Measurements from ENCODE around the gene CYP11A1.

The CYP11A1 gene

GRCh38 chr15:74343797-74344127 lies 23.7 kb downstream of the CYP11A1 start:
- DNase-seq: no peak

DNA sequence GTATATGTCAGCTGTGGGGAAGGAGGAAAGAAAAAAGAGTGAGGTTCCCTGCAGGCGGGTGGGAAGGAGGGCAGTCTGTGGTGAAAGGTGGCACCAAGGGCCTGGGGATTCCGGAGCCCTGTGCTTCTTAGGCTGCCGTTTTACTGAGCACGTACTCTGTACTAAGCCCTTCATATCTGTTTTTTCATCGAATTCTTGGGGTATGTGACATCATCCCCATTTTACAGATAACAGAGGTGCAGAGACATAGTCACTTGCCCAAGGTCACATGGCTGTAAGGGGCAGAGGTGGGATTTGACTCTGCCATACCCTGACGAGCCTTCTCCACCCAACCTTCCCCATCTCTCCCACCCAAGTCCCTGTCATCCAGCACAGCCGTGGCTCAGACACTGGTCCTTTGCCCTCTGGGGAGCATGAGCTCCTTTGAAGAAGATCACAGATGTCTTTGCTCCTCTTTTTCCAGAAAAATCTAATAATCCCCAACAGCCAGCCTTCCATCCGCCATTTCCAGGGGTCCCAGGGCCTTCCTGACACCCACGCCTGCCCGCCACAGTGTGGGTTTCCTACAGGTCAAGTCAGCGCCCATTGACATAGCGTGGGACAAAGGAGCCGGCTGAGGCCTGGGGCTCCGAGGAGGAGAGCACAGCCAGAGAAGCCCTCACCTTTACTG lies 24.2 kb downstream of the CYP11A1 start:
- DNase-seq: no peak

DNA sequence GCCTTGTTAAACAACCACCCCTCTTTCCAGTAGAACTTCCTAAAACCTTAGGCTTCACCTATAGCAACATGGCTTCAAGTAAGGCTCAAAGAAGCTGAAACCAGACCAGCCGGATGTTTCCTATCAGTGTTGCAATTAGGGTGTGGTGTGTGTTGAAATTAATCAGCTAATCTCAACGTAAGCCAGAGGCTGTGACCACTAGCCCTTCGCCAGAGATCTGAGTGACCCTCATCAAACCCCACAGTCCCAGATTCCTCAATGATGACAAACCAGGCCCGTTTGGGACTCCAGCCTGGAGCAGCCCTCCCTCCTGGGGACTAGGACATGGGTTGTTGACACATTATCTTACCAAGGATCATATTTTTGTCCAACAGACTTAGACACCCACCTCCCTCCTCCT lies 27.3 kb downstream of the CYP11A1 start:
- no peak for DNase-seq

- no peak for DNase-seq
Observed at GRCh38 chr15:74339371-74339770, 28.1 kb downstream of the CYP11A1 start.

GRCh38 chr15:74338676-74339075 lies 28.8 kb downstream of the CYP11A1 start:
- DNase-seq: no peak

DNA sequence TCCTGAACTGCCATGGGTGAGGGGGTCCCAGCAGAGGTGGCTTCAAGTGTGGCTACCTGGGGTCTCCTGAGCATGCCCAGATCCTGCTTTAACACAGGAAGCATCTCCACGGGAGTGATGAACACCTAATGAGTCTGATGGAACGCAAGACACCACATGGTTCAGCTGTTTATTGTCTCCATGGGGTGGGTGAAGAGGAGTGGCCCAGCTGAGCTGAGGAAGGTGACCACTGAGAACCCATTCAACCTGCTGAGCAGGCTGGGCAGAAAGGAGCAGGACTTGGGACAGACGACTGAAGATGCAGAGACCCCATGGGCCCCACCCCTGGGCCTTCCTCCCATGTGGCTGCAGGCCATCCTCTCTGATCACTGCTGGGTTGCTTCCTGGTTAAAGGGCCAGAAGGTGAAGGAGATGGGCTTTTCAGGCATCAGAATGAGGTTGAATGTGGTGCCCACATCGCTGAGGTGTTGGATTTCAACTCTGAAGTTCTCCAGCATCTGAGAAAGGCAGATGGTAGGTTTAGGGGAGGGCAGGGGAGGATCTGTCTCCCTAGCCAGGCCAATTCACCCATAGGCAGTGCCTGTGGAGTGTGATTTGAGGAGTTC lies 29.7 kb downstream of the CYP11A1 start:
- DNase-seq: no peak

- DNase-seq: no peak
Observed at GRCh38 chr15:74337146-74337545, 30.3 kb downstream of the CYP11A1 start.

DNA sequence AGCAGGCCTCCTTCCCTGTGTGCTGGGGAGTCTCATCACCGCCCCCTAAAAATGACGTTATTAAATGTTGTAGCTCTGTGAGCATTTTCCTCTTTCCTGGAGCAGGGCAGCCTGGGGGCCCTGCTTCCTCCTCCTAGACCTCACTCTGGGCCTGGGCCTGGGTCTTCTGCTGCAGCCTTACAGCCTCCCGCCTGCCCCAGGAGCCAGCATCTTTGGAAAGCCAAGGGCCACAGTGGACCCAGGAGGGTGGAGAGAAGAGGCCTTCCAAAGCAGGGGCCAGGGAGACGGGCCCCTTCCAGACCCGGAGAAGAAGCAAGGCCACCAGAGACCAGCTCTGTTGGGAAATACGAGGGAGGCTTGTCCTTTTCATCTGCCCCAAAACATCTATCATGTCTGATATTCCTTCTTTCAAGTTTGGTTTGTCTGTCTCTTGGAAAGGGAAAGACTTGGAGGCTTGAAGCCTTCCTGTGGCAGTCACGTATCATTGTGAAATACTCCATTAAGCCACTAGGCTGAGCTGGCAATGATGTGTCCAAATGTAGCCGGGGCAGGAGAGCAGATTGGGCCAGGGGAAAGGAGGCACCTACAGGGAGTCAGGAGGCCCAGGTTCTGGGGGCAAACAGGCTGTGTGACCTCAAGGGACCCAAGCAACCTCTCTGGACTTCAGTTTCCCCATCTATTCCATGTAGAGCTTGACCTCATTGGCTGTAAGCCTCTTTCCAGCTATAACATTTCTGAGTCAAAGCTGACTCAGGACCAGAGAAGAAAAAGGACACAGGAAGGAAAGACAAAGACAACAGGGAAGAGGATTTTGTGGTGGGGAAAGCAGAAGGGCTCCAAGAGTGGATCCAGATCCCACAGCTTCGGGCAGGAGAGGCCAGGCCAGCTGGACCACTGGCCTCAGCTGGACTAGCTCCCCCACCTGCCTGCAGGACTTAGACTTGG lies 31.1 kb downstream of the CYP11A1 start:
- no peak for DNase-seq

DNA sequence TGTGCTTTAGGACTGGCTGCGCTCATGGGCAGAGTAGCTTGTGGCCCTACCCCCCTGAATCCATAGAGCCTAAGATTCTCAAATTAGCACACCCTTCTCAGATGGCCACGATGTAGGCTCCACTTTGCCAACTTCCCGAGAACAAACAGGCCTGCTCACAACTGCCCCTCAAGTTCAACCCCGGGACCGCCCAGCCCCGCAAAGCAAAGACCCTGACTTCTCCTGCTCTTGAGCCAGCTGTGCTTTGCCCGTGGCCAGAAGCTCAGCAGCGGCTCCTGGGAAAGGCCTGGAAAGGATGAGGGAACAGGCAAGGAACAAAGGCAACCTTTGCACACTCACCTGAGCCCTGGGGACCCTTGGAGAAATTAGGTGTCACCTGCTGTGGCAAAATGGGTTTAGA lies 32.0 kb downstream of the CYP11A1 start:
- DNase-seq: no peak

GRCh38 chr15:74334127-74334526 lies 33.3 kb downstream of the CYP11A1 start:
- no peak for DNase-seq

- DNase-seq: no peak
Observed at GRCh38 chr15:74333662-74334061, 33.8 kb downstream of the CYP11A1 start.

DNA sequence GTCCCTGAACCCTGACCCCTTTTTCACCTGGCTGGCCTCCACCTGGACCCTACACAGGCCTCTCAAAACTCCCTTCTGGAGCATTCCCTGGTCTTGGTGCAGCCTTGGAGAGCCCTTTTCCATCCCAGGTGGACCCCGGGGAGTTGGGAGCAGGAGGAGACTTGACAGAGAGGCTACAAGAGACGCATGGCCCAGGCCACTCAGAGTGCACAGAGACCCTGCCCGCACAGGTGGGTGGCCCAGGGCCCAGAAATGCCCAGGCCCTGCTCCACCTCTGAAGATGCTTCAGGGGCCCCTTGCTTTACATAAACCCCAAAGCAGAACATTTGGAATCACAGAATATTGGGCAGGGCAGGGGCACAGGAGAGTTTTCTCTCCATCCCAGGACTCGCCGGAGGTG lies 34.4 kb downstream of the CYP11A1 start:
- no peak for DNase-seq

DNA sequence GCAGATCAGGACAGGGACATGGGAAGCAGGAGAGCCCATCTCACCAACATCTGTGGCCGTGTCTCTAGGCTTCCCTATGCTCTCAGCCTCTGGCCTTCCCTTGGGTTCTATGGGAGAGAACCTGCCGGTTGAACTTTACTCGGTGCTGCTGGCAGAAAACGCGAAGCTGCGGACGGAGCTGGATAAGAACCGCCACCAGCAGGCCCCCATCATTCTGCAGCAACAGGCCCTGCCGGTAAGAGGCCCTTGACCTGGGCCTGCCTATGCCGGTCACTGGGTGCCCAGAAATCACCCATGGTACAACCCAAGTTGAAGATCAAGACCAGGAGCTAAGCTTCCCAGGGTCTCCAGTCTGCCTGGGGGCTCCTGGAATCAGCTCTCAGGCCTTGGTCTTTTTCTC lies 34.8 kb downstream of the CYP11A1 start:
- DNase-seq: no peak

GRCh38 chr15:74332011-74332410 lies 35.4 kb downstream of the CYP11A1 start:
- DNase-seq: no peak

DNA sequence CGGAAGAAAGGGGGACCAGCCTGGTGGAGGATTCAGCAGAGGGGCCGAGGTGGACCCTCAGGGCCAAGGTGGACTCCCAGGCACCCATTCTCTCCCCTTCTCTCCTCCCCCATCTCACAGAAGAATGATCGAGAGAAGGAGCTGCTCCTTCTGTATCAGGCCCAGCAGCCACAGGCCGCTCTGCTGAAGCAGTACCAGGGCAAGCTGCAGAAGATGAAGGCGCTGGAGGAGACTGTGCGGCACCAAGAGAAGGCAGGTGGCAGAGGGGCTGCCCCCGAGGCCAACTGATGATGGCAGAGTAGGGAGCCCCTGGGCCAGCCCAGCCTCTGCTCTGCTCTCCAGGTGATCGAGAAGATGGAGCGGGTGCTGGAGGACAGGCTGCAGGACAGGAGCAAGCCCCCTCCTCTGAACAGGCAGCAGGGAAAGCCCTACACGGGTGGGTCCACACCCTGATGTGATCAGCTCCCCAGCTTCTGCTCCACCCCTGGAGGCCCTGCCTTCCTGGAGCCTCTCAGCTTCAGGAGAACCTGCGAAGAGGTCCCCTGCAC lies 36.5 kb downstream of the CYP11A1 start:
- DNase-seq: no peak

DNA sequence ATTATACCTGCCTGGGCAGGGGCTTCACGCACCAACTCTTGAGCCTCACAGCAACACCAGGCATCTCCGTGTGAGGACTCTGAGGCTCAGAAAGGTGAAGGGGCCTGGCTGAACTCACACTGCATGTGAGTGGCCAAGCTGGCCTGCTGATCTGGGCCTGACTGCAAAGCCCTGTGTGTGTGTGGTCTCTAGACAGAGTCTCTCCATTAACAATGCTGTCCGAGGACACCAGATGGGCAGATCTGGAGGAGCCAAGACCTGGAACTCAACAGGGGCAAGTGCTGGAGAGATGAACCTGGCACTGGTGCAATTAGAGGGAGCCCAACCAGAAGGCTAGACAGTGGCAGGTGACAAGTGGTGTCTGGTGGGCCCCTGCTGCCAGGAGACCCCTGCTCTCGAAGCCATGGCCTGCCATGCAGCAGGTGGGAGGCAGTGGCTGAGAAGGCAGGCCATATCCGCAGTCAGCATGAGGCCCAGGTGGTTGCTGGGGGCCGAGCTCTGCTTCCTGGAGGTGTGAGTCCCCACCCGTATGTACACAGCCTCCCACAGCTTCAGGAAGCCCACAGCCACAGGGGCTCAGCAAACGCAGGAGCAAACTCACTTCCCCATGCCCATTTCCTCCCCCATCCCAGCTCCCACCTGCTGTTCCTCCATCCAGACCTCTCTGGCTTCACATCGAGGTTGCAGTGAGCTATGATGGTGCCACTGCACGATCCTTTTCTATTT lies 39.0 kb downstream of the CYP11A1 start:
- DNase-seq: no peak

DNA sequence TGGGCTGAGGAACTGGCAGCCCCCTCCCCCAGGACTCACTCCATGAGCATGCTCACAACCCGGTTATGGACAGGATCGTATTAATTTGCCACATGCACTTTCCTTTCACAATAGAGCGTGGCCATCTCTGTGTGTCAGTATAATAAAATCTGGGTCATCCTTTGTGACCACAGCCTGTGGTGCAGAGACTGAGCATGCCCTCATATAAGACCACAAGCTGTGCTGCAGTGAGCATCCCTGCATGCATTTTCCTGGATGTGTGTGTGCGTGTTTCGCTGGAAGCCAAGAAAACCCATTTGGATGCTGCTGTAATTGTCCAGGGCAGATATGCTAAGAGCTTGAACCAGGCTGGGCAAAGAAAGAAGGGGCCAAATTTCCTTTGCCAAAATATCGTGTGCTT lies 39.7 kb downstream of the CYP11A1 start:
- no peak for DNase-seq

DNA sequence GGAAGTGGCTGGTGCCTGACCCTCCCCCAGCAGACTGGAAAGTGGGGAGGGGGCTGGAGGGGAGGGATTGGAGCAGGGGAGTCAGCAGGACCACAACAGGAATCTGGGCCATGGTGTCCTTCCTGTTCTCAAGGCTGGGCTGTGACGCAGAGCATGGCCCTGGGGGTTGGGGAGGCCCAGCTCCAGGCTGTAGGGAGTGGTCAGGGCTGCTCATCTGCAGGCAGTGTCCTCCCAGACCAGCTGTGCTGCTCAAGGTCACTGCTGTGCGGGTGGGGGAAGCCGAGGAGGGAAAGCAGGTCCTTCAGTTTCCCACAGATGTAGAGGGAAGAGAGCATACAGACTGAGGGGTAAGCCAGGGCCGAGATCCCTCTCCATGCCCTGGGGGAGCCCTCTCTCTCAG lies 40.7 kb downstream of the CYP11A1 start:
- DNase-seq: no peak

DNA sequence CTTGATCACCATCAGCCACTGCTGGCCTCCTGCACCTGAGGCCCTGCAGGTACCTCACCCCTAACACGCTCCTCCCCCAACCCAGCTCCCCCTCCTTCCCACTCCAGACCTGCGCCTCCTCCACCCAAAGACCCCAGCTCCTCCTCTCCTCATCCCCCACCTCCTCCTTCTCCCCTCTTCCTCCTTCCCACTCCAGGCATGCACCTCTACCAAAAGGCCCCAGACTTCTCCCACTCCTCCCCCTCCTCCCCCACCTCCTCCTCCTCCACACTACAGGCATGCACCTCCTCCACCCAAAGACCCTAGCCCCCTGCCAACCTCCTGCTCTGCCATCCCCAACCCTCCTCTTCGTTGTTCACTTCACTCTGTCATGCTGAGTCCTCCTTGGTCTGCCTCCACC lies 42.7 kb downstream of the CYP11A1 start:
- DNase-seq: no peak

GRCh38 chr15:74322558-74323180 lies 44.8 kb downstream of the CYP11A1 start:
- peak; percentile 32 for DNase-seq

- DNase-seq: peak; percentile 7
Observed at GRCh38 chr15:74320352-74321247, 46.8 kb downstream of the CYP11A1 start.
